ENCODE data around the gene ZNF605. TPM values are rescaled to one million over a fixed set of nuclear protein-coding genes. Genes with fewer than 3 reads are reported as not detected.
A peak's percentile ranks its signal among the peaks of the same experiment; 100 is the strongest.
"Not testable (repeated sequence)": the region's sequence is repeated elsewhere in the genome, so short reads cannot be mapped to it uniquely, and the experiment has no call there.

Gene ZNF605
- total RNA-seq, 4 donors from 2014 or later = 3.2 to 10.1 (median 5.1) TPM

DNA sequence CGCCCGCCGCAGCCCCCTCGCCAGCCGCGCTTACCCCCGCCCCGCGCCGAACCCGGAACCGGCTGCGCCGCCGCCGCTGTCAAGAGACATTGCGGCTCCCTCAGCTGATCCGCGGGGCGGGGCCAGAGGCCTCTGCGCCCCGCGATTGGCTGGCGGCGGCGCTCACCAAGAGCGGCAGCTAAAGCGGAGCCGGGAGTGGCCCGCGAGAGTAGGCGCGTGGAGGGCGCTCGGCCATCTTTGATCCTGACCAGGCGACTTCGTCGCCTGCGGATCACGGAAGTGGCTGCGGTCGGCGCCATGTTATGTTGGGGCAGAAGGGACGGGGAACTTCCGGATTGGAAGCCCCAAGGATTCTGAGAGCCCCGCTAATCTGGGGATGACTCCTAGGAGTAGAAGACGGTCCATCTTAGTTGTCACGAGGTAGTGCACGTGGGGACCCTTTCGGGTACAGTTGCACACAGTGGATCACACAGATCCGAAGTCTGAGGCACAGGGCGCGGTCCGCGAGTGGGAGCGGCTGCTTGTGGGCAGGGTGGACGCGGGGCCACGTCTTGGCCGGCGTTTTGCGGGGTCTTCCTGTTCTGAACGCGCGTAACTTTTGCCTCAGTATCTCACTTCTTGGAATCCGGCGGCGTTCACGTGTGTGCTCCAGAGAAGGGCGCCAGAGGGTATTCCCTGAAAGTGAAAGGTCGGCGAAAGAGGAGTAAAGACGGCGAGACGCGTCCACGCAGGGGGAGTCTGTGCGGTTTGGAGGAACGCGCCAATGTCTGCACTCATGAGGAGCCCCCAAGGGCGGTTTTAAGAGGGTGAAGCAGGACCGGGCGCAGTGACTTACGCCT is 68.4 kb downstream of the ZNF605 start, which contains the start of gene CHFR:
CHFR (minus strand) TSS at position 93 of the 839 bp plus-strand sequence. CDS start 277 bp downstream, outside the sequence.
- peak within 1 kb of the TSS; percentile 90 to 99 (median 96) for H3K27ac ChIP-seq
- H3K36me3 ChIP-seq = peaks cover 0 to 28% (median 0%) of the 10 kb centered on the region in 3 donors
- TF ChIP-seq POLR2A (IDR thresholded peaks at IDR 0.05) = peak in 2 of 4 donors; percentile 33 to 39
- TF ChIP-seq, protein P1, sequence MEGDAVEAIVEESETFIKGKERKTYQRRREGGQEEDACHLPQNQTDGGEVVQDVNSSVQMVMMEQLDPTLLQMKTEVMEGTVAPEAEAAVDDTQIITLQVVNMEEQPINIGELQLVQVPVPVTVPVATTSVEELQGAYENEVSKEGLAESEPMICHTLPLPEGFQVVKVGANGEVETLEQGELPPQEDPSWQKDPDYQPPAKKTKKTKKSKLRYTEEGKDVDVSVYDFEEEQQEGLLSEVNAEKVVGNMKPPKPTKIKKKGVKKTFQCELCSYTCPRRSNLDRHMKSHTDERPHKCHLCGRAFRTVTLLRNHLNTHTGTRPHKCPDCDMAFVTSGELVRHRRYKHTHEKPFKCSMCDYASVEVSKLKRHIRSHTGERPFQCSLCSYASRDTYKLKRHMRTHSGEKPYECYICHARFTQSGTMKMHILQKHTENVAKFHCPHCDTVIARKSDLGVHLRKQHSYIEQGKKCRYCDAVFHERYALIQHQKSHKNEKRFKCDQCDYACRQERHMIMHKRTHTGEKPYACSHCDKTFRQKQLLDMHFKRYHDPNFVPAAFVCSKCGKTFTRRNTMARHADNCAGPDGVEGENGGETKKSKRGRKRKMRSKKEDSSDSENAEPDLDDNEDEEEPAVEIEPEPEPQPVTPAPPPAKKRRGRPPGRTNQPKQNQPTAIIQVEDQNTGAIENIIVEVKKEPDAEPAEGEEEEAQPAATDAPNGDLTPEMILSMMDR (IDR thresholded peaks at IDR 0.05) = no peak
- 7 to 23% methylated on average over 7 to 27 of the region's 84 CpGs for WGBS, 2 donors
- no peaks in the 10 kb centered on the region for H3K27me3 ChIP-seq
- peak within 1 kb of the TSS; percentile 82 to 92 (median 89) for H3K4me3 ChIP-seq
- intact Hi-C loops (cut with DNase I) = no loop called here
- H3K4me1 ChIP-seq = peaks cover 0 to 24% (median 5%) of the 10 kb centered on the region in 3 donors
- peak; percentile 77 for DNase-seq
- H3K9me3 ChIP-seq = no peaks in the 10 kb centered on the region

DNA sequence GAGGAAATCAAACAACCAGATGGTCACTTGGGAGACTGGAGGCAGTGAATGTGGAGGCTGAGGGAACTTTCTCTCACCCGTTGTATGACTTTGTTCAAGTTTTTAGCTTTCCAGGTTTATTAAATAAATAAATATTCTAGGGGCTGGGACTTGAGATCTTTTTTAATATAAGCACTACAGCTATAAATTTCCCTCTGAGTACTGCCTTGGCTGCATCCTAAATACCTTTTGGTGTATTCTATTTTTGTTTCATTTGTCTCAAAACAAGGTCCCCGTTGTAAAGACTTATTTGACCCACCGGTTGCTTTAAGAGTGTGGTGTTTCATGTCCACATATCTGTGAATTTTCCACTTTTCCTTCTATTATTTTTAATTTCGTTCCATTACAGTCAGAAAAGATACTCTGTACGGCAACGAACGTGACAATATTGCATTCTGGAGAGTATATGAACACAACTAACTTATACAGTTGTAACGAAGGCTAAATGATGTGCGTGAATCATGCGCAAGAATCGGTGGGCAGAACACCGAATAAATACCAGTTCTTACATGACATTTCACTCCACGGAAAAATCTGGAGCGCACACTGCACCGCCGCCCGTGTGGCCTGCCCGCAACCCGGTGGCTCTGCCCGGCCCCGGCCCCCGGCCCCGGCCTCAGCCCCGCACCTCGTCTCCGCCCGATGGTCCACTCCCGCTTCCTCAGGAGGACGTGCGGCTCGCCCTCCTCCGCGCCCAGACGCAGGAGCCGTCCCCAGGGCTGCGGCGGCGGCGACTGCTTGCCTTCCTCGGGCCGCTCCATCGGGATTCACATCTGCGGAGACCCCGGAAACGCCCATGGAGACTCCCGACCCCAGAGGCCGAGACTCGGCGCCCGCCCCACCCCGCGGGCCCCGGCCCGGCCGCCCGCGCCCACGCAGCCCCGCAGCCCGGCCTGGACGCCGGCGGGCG is 69.3 kb downstream of the ZNF605 start:
- peak overlapping the region; percentile 90 to 99 (median 96) for H3K27ac ChIP-seq
- 24 to 36% methylated on average over 18 to 19 of the region's 64 CpGs for WGBS, 2 donors

DNA sequence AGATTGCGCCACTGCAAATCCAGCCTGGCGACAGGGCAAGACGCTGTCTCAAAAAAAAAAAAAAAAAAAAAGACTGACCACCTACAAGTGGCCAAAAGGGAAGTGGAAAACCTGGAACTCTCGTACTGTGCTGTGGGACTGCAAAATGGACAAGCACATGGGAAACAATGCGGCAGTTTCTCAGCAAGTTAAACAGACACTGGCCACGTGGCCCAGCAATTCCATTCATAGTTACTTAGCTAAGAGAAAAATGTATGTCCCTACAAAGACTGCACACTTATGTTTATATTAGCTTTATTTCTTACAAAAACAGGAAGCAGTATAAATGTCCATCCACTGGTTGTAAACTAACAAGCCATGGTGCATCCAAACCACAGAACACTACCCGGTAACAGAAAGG is 74.3 kb downstream of the ZNF605 start:
- Histone ChIP-seq H3K4me1 (peaks cover 0 to 15% (median 5%) of the 10 kb centered on the region in 3 donors), H3K36me3 (peaks cover 0 to 63% (median 2%) of the 10 kb centered on the region in 3 donors), H3K27ac (no peak overlapping the region), H3K27me3 (no peaks in the 10 kb centered on the region), H3K4me3 (no peak overlapping the region), H3K9me3 (no peaks in the 10 kb centered on the region)
- 73 to 76% methylated on average over 6 of the region's 7 CpGs for WGBS, 2 donors
- no peak for DNase-seq
- intact Hi-C loops (cut with DNase I) = no loop called here
- TF ChIP-seq POLR2A (IDR thresholded peaks at IDR 0.05) = no peak
- TF ChIP-seq, protein P1 (IDR thresholded peaks at IDR 0.05) = no peak

More for the DNA sequence above, 69.3 kb downstream of the ZNF605 start:
- intact Hi-C loops (cut with DNase I) = no loop called here
- peaks cover 0 to 37% (median 0%) of the 10 kb centered on the region in 3 donors for H3K36me3 ChIP-seq
- DNase-seq = no peak
- H3K4me1 ChIP-seq = peaks cover 0 to 24% (median 5%) of the 10 kb centered on the region in 3 donors
- TF ChIP-seq, protein P1 (IDR thresholded peaks at IDR 0.05) = no peak
- TF ChIP-seq POLR2A (IDR thresholded peaks at IDR 0.05) = no peak
- peak overlapping the region; percentile 82 to 92 (median 89) for H3K4me3 ChIP-seq
- no peaks in the 10 kb centered on the region for H3K9me3 ChIP-seq
- no peaks in the 10 kb centered on the region for H3K27me3 ChIP-seq

DNA sequence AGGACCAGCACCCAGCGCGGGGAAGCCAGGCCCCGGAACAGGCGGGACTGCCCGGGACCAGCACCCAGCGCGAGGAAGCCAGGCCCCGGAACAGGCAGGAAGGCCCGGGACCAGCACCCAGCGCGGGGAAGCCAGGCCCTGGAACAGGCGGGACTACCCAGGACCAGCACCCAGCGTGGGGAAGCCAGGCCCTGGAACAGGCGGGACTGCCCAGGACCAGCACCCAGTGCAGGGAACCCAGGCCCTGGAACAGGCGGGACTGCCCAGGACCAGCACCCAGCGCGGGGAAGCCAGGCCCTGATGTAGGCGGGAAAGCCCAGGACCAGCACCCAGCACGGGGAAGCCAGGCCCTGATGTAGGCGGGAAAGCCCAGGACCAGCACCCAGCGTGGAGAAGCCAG is 81.5 kb downstream of the ZNF605 start:
- peaks cover 24 to 98% (median 24%) of the 10 kb centered on the region in 3 donors for H3K36me3 ChIP-seq
- H3K27me3 ChIP-seq; DNase-seq; H3K9me3 ChIP-seq; H3K4me1 ChIP-seq; intact Hi-C loops (cut with DNase I); H3K4me3 ChIP-seq; H3K27ac ChIP-seq: not testable (repeated sequence)
- 80 to 83% methylated on average over 1 to 5 of the region's 21 CpGs for WGBS, 2 donors

DNA sequence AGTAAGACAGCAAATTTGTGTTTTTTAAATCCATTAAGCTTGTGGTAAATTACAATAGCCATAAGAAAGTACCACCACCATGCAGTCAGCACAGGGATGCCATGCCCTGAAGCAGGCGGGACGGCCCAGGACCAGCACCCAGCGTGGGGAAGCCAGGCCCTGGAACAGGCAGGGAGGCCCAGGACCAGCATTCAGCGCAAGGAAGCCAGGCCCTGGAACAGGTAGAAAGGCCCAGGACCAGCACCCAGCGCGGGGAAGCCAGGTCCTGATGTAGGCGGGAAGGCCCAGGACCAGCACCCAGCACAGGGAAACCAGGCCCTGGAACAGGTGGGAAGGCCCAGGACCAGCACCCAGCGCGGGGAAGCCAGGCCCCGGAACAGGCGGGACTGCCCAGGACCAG is 81.9 kb downstream of the ZNF605 start:
- intact Hi-C loops (cut with DNase I) = no loop called here
- WGBS, 2 donors = 94% methylated on average over 6 of the region's 11 CpGs; no CpG with 5 or more reads in 1 of the 2 donors
- Histone ChIP-seq H3K4me1 (no peaks in the 10 kb centered on the region), H3K27me3 (no peaks in the 10 kb centered on the region), H3K36me3 (peaks cover 24 to 98% (median 28%) of the 10 kb centered on the region in 3 donors), H3K9me3 (no peaks in the 10 kb centered on the region), H3K27ac (no peak overlapping the region), H3K4me3 (no peak overlapping the region)
- DNase-seq = no peak
- no peak for TF ChIP-seq POLR2A (IDR thresholded peaks at IDR 0.05)
- TF ChIP-seq, protein P1 (IDR thresholded peaks at IDR 0.05) = no peak

Measured in esophagus squamous epithelium (tissue), 5 donors.